NOMO-1 treated with dmso at 0.1 percent for 144 hours (cell line): ENCODE data around the gene FMN1.
"Not testable (repeated sequence)": the region's sequence is repeated elsewhere in the genome, so short reads cannot be mapped to it uniquely, and the experiment has no call there.

ENCODE experiments used
- DNase-seq: peaks from one replicate; lab custom pipeline; 2025; ENCODE audit not compliant: unreplicated experiment; lab: John Stamatoyannopoulos, UW

The FMN1 gene

DNA sequence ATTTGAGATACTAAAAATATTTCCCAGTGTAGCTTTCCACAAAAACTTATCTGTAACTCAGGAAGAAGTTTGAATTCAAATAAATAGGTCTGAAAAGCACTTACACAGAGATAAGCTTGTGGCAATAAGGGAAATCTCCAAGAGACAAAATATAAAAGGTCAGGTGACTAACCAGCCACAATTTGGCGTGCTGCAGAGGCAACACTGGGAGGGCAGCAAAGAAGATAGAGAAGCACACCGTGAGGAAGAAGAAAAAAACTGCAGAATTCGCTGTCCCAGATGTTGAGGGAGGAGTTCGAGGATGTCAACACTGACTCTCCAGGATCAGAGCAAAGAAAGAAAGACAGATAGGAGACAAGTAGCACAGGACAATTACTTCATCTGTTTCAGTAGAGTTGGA is 204.4 kb downstream of the FMN1 start:
- no peak for DNase-seq

DNA sequence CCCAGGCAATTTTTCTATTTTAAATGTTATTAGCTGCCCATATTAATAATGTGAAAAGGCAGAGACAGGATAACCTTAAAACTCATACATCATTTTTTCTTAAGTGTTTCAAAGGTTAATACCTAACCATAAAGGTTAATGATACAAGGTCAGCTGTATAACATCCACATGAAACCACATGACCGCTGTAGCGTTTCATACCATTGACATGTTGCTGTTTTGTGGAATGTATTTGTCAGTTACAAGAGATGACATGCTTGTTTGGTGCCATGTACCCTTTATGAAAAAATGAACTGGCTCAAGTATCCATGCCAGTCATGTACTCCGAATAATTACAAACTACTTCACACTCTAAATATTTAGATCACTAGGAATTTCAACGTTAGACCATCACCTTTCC is 207.4 kb downstream of the FMN1 start:
- DNase-seq = no peak

DNA sequence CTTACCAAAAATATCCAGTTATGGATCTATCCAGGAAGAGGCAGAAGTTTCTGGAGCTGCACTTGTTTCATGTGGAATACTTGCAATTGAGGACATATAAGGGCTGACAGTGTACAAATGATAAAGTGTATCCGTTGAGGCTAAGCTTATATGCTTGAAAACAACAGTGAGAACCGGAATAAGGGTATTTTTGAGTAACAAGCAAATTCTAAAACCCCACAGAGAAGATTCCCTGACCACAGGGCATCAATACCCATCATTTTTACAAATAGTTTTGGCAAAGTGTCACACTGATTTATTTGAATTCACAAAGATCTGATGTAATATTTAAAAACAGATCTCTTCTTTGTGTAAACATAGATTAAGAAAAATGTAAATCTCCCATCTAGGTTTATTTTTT is 208.4 kb downstream of the FMN1 start:
- no peak for DNase-seq

DNA sequence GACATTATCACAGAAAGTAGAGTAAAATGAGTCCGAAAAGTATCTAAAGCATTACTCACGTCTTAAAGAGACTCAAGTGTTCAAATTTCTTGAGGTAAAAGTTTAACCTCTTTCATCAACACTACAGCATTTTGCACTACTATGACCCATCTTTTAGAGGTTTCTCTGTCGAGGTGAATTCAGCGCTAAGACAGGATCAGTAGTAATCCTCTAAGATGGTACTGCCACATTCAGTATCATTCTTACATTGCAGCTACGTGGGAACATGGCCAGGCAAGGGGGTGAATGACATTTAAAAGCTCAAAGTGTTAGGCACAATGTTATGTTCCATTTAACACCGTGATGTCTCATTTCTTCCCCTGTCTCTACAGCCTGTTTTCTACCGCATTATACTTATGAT is 210.8 kb downstream of the FMN1 start:
- DNase-seq = no peak

DNA sequence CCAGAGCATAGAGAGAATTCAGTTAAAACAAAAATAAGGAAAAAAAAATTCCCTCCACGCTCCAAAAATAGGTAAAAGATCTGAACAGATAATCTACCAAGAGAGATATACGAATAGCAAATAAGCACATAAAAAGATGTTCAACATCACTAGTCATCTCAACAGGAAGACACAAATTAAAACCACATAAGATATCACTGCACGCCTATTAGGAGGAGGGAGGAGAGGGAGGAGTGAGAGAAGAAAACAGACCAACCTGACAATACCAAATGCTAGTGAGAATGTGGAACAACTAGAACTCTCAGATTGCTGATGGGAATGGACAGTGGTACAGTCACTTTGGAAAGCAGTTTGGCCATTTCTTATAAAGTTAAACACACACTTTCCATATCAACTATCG is 212.5 kb downstream of the FMN1 start:
- no peak for DNase-seq

DNA sequence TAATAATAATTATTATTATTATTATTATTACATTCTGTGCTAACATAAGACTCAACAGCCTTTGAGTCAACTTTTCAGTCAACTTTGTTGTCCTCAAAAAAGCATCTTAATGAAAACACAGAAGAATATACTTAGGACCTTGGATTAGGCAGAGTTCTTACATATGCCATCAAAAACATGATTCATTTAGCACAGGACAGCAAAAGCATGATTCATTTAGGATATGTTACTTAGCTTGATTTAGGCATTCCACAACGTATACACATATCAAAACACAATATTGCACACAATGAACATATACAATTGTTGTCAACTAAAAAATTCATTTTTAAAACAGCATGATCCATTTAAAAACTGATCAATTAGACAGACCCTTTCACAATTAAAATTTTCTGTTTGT is 213.0 kb downstream of the FMN1 start:
- no peak for DNase-seq

DNA sequence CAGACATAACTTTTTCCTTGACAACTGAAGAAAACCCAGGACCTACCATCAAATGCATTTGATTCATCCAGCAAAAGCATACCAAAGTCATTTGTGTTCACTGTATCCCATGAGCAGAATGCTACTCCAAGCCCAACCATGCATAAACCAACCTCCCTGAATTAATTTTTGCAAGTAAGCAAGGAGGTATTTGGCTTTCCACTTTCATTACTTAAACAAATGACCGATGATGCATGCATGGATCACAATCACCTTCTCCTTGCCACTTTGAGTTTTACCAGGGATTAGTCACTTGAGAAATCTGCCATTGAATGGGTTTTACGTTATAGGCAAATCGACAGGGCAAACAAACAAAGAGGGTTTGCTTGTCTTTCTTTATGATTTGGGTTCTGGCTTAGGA is 214.8 kb downstream of the FMN1 start:
- no peak for DNase-seq

DNA sequence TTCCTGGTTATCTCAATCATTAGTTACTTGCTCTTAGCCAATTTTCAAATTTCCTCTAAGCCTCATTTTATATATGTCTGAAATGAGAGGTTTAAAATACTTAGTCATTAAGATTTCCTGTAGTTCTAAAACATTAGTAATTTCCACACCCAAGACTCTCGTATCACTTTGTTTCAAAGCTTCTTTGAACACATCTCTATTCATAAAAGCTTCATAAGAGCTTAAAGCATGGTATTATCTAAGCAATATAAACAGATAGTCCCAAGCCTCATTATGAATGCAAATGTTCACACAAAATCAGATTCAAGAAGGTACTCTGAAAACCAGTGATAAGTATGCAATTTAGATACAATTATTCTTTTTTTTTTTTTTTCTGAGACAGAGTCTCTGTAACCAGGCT is 217.0 kb downstream of the FMN1 start:
- no peak for DNase-seq

DNA sequence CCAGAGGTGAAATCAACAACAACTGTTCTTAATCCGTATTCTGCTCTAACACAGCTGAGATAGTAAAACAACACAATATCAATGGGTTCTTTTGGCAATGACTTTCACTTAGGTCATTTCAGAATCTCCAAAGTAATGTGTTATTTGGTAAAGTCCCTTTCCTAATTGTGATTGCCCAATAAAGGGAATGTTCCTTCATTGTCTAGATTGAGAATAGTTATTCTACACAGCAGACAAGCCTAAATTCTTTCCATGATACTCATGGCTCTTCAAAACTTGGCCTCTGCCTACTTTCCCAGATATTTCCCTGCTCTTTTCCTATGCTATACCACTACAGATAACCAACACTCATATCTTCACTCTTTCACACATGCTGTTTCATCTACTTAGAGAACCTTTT is 219.8 kb downstream of the FMN1 start:
- no peak for DNase-seq

DNA sequence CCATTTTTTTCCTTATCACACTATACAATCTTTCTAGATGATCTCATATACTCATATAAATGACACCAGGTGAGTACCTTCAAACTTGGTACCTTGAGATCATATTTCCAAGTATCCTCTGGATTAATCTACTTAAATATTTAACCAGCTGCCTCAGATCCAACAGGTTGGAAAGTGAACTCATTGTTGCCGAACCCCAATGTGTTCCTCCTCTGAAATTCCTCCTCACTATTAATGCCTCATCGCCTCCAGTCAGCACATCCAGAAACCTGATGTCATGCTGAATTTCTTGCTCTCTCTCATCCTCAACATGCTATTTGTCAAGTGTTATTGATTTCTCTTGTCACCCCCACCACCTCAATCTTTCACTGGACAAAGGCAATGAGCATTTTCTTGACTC is 221.8 kb downstream of the FMN1 start:
- no peak for DNase-seq

DNA sequence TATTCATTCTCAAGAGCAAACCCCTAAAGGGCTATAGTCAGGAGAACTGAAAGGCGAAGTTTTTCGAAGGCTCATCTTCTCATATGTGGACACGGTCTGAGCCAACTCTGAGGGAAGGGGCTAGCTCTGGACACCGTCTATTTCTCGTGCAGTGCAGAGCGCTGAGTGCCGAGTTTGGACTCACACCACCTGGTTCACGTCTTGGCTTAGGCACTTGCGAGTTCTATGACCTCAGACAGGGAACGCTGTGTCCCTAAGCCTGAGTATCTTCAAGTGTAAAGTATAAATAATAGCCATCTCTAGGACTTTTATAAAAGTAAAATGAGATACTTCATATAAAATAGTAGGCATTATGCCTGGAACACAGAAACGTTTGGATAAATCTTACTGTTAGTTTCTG is 223.7 kb downstream of the FMN1 start:
- no peak for DNase-seq

DNA sequence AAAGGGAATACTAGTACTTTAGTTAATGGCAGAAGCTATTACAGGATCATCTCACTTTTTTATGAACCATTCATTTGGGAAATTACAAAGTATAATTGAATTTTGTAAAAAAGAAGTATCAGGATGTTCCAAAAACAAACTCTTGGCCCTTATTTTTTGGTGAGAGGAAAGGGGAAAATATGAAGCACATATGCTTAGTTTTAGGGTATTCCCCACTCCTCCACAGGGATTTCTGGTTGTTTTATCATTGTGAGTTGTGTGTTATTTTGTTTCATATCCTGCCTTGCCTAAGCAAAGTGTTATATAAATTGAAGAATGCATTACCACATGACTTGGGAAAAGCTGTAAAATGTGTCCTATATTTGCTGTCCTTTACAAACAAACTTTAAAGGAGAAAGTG is 227.0 kb downstream of the FMN1 start:
- no peak for DNase-seq

DNA sequence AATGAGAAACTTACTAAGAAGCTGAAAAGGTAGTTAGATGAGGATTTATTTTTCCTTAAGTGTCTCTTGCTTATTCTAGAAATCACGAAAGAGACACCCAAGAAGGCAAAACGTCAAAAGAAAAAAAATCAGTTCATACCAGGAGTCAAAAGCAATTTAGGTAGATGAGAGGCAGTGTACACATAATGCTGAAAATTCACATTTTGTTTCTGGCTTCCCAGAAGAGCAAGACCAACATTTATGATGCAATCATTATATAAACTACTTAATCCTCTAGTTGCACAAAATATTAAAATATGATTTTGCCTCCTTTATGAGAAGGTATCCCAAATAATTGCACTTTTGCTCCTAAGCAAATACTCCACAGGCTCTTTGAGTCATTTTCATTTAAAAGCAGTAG is 228.0 kb downstream of the FMN1 start:
- no peak for DNase-seq

DNA sequence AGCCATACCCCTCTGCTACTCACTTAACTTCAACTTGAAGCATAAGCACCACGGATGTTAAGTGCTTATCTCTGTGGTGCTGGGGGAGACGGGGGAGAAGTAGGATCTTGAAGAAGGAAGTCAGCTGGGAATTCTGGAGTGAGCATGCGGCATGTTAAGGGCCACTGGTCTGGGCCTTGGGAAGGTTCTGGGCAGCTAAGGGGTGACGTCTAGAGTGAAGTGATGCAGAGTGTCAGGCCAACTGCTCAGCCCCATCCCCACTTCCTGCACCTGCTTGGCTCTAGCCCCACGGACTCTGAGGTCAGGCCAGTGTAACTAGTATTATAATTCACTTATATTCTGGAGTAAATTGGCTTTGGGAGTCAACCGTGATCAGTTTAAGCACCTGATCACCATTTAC is 228.6 kb downstream of the FMN1 start:
- no peak for DNase-seq

DNA sequence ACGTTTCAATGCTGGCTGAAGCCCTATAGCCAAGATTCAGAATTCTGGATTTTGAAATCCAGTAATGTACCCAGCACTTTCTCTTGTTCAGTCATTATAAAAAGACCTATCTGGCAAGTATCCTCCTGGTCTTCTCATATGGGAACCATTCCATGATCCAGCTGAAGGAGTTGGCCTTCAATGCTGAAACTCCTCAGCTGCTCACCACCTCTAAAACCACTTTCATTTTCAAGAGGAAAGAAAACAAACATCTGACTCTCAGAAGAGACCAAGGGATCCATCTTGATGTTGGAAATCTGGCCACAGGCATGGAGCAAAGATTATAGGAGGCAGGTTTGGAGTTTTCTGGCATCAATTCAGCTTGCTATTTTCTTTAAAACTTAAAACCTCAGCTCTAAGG is 235.4 kb downstream of the FMN1 start:
- no peak for DNase-seq

DNA sequence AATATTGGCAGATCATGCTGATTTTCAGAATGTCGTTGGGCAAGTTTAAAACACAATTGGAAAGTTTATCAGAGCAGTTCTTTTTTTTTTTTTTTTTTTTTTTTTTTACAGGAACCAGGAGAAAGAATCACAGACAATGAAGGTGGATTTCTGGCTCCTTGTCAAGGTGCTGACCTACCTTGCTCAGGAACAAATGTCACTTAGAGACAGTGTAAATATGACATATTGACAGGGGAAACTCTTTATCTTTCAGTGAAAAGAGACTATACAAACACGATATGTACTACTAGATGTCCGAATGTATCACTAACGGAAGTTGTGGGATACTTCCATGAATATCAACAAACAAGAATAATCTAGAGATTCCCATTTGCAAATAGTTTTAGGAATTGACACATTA is 237.3 kb downstream of the FMN1 start:
- DNase-seq = no peak

DNA sequence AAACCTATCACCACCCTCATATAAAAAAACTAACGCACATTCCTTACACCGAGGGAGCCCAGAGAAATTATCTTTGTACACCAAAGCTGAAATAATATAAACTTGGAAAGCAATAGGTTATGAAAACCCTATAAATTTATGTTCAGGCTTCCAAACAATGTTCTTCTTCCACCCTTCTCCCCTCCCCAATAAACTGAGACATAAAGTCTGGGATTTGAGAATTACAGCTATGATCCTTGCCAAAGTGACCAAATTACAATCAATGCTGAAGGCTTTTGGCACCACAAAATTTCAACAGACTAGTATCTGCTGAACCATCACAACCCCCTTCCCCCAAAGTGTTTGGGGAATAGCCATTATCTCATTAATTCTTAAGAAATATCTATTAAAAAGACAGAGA is 237.8 kb downstream of the FMN1 start:
- no peak for DNase-seq

DNA sequence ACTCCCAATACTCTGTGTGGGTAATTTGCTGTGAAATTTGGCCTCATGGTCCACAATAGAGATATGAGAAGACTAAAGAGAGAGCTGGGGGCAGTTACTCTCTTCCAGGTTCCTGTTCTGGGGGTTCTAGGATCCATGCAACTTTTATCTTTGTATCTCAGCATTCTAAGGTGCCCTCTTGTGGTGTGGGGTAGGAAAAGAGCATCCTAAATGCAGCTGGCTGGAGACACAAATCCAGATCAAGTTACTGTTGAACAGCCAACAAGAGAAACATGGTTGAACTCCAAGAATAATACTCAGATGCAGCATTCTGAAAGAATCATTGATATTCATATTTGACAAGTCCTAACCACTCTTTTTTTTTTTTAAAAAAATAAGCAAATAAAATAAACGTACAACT is 238.5 kb downstream of the FMN1 start:
- DNase-seq = no peak

DNA sequence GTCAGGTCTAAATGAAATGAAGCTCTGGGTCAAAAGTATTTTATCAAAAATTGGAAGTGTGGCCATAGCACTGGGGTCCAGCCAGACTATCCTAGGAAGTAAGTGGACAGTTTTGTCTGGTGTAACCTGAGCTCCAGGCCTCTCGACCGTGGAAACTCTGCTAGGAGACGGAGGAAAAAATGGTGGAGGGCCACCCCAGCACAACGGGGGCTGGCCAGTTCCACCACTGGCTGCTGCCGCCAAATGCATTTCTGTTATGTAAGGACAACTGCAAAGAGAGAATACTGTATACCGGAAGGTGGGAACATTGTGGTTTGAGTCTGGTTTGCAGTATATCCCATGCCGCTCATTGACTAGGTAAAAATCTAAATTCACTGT is 241.0 kb downstream of the FMN1 start:
- no peak for DNase-seq

DNA sequence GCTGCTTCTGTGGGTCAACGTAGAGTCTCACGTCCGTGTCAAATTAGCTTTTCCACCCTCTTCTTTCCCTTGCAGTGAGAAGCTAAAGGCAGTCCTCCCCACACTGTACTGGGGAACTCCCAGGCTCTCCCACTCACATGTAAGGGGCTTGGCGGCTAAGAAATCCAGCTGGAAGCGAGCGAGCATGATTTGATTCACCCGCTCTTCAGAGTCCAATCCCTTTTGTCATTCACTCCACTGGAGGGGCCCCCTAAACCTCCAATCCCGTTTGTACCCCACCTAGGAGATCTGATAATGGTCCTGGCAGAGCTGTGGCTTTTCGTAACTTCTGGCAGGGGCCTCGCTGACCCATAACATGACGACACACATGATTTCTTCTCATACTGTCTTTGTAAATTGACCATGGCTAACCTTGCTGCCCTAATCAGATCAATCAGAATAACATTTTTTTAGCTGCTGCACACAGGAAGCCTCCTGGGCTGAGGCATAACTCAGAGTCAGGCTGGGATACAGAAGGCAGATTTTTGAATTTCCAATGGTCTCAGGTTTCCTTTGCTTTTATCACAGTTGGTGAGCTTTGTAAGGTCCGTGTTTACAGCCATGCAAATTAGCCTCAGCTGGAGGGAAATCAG is 241.5 kb downstream of the FMN1 start:
- no peak for DNase-seq

DNA sequence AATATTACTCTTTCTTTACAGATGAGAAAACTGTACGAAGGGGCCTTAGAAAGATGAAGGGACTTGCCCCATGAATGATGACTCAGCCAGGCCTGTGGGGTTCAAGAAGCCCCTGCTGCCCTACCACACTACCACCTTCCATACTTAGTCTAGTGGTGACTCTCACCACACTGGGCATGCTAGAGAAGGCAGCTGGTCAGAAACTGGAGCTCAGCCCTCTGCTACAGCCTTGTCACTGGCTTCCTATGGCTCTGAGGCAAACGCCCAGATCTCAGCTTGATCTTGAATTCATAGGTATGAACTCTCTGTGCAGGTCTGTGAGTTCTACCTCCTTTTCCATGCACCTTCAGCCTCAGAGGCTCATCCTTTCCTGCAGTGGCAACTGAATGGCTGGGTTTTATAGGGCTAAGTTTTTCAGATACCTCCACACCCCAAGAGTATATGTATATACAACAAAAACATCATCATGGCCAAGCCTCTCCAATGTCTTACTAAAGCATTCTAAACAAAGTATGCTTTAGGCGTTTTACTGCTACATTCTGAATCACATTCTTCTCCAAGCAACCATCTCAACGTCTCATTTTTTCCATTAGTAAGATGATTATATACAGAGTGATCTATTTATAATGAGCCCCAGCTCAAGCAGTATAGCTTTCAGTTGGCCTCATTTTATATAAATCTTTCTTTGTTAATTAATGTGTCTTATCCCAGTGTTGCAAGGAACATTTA is 242.6 kb downstream of the FMN1 start:
- no peak for DNase-seq

DNA sequence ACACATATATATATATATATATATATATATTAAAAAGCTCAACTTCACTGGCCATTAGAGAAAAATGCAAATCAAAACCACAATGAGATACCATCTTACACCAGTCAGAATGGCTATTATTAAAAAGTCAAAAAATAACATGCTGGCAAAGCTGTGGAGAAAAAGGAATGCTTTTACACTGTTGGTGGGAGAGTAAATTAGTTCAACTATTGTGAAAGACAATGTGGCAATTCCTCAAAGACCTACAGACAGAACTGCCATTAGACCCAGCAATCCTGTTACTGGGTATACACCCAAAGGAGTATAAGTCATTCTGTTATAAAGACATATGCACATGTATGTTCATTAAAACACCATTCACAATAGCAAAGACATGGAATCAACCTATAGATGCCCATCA is 244.5 kb downstream of the FMN1 start:
- DNase-seq = not testable (repeated sequence)

DNA sequence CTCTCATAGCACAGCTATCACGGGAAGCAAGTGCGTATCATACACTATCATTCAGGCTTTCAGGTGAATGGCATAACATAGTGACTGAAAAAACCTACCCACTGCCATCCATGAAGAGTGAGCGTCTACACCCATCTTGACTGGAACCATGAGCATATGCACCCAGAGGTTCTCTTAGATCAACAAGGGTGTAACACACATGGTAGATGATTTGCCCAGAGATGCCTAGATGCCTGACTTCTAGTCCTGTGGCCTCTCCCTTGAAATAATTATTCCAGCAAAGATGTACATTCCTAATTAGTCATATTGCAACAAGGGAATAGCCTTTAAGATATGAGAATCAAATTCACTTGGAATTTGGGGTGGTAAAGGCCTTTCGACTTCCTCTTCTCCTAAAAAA is 248.3 kb downstream of the FMN1 start:
- DNase-seq = no peak
